HG03097 (cell line): Measurements from ENCODE around the gene TMEM175.

Source experiments
- ATAC-seq: cut with Tn5 transposase; IDR thresholded peaks from one replicate; pipeline ENCODE4 v1.9.1; 2021; ENCODE audit not compliant: unreplicated experiment, low FRiP score

Gene TMEM175

GRCh38 chr4:945274-946102, 13.2 kb downstream of the TMEM175 start:
- ATAC-seq: no peak

- ATAC-seq: no peak
Observed at GRCh38 chr4:946103-946450, 13.8 kb downstream of the TMEM175 start.

- no peak for ATAC-seq
Observed at GRCh38 chr4:946517-947471, 14.5 kb downstream of the TMEM175 start.

GRCh38 chr4:947491-947971, 15.3 kb downstream of the TMEM175 start:
- no peak for ATAC-seq

GRCh38 chr4:948101-948935, 16.1 kb downstream of the TMEM175 start:
- no peak for ATAC-seq

- ATAC-seq: no peak
Observed at GRCh38 chr4:948936-949300, 16.7 kb downstream of the TMEM175 start.

- ATAC-seq: no peak
Observed at GRCh38 chr4:949656-950055, 17.4 kb downstream of the TMEM175 start.

GRCh38 chr4:950136-951020, 18.1 kb downstream of the TMEM175 start:
- ATAC-seq: no peak

- ATAC-seq: no peak
Observed at GRCh38 chr4:951186-951585, 18.9 kb downstream of the TMEM175 start.

GRCh38 chr4:951594-952468, 19.6 kb downstream of the TMEM175 start:
- no peak for ATAC-seq

- ATAC-seq: no peak
Observed at GRCh38 chr4:952881-953573, 20.8 kb downstream of the TMEM175 start.

- no peak for ATAC-seq
Observed at GRCh38 chr4:953574-953915, 21.3 kb downstream of the TMEM175 start.

- ATAC-seq: no peak
Observed at GRCh38 chr4:954211-955020, 22.2 kb downstream of the TMEM175 start.

- no peak for ATAC-seq
Observed at GRCh38 chr4:955161-955921, 23.1 kb downstream of the TMEM175 start.

GRCh38 chr4:955931-956381, 23.7 kb downstream of the TMEM175 start:
- no peak for ATAC-seq

- ATAC-seq: no peak
Observed at GRCh38 chr4:956531-957230, 24.4 kb downstream of the TMEM175 start.
